Neural cell (in vitro differentiated cells): ENCODE data around the gene OSBPL2. TPM values are rescaled to one million over a fixed set of nuclear protein-coding genes. Genes with fewer than 3 reads are reported as not detected.

Experiments used
- H2AFZ ChIP-seq: fragments of 200-600, 300-800 bp; sonication (generic), shearing (Covaris generic); 2 replicates; pipeline ENCODE4 v1.6.0; 2014; ENCODE audit warnings: low read depth, mild to moderate bottlenecking, antibody characterized with exemption, low read length, moderate library complexity
- H3F3A ChIP-seq: fragments of 200-600 bp; shearing (Covaris generic); 2 replicates; pipeline ENCODE4 v1.6.1; 2016; ENCODE audit warnings: mild to moderate bottlenecking, moderate library complexity, mixed read lengths, antibody characterized with exemption, low read length; ENCODE audit not compliant: insufficient read depth, poor library complexity, severe bottlenecking
- H3K27ac ChIP-seq: fragments of 200-600, 300-800 bp; sonication (generic), shearing (Covaris generic); 2 replicates; pipeline ENCODE4 v1.5.1; 2014; ENCODE audit warnings: mild to moderate bottlenecking, low read length, moderate library complexity
- H3K27me3 ChIP-seq: fragments of 300-800, 200-600 bp; sonication (generic), shearing (Covaris generic); 2 replicates; pipeline ENCODE4 v1.6.0; 2014; ENCODE audit warnings: mild to moderate bottlenecking, low read depth, low read length, moderate library complexity; ENCODE audit not compliant: insufficient read depth
- H3K36me3 ChIP-seq: fragments of 300-800, 200-600 bp; sonication (generic), shearing (Covaris generic); 2 replicates; pipeline ENCODE4 v1.5.1; 2014; ENCODE audit warnings: mild to moderate bottlenecking, antibody characterized with exemption, low read length, moderate library complexity; ENCODE audit not compliant: insufficient read depth
- H3K4me2 ChIP-seq: fragments of 300-800, 200-600 bp; sonication (generic), shearing (Covaris generic); 2 replicates; pipeline ENCODE4 v1.6.0; 2014; ENCODE audit warnings: mild to moderate bottlenecking, low read length
- H3K4me3 ChIP-seq: fragments of 300-800, 200-600 bp; sonication (generic), shearing (Covaris generic); 2 replicates; pipeline ENCODE4 v1.5.1; 2014; ENCODE audit warnings: mild to moderate bottlenecking, low read length, moderate library complexity
- H3K79me2 ChIP-seq: fragments of 200-600 bp; shearing (Covaris generic); replicated peaks from 2 replicates; pipeline ENCODE4 v1.6.0; 2014; ENCODE audit warnings: mild to moderate bottlenecking, low read length, moderate library complexity; ENCODE audit not compliant: insufficient read depth
- H3K9ac ChIP-seq: fragments of 300-800, 200-600 bp; sonication (generic), shearing (Covaris generic); 2 replicates; pipeline ENCODE4 v1.6.1; 2016; ENCODE audit warnings: mild to moderate bottlenecking, low read length, mixed read lengths
- H3K9me2 ChIP-seq: fragments of 200-600 bp; shearing (Covaris generic); 2 replicates; pipeline ENCODE4 v1.6.1; 2016; ENCODE audit warnings: mild to moderate bottlenecking, low read length, mixed read lengths; ENCODE audit not compliant: insufficient read depth
- H3K9me3 ChIP-seq: fragments of 200-600, 300-800 bp; sonication (generic), shearing (Covaris generic); 2 replicates; pipeline ENCODE4 v1.6.1; 2016; ENCODE audit warnings: mild to moderate bottlenecking, mixed run types, low read length, moderate library complexity, mixed read lengths
- H4K20me1 ChIP-seq: fragments of 200-600 bp; shearing (Covaris generic); 2 replicates; pipeline ENCODE4 v1.6.1; 2016; ENCODE audit warnings: mild to moderate bottlenecking, mixed run types; ENCODE audit not compliant: insufficient read depth
- EZH2 ChIP-seq: fragments of 200-600, 300-800 bp; shearing (Covaris generic), sonication (generic); IDR thresholded peaks from 2 replicates; pipeline ENCODE4 v1.6.1; 2014; ENCODE audit warnings: antibody characterized with exemption, low read length, borderline replicate concordance, mild to moderate bottlenecking; ENCODE audit not compliant: insufficient read depth, poor library complexity, severe bottlenecking
- POLR2AphosphoS5 ChIP-seq: IDR thresholded peaks from 2 replicates; pipeline ENCODE4 v1.6.1; 2012
- RAD21 ChIP-seq: fragments of 450-650 bp; conservative IDR thresholded peaks from 2 replicates; pipeline ENCODE4 v1.6.1; 2014; ENCODE audit warnings: antibody characterized with exemption, mild to moderate bottlenecking, moderate library complexity
- polyA plus RNA-seq: library from polyadenylated mRNA; depleted of rRNA; stranded (reverse); fragments of >200 nt; gene quantifications from 2 replicates; pipeline ENCODE4 v1.2.3, GENCODE V29; 2014
- TF ChIP-seq, protein P1 (sequence below): fragments of 450-650 bp; IDR thresholded peaks from 2 replicates; pipeline ENCODE4 v1.5.1; 2014; ENCODE audit warnings: antibody characterized with exemption, mild to moderate bottlenecking, moderate library complexity; ENCODE audit not compliant: poor library complexity, severe bottlenecking
- TF ChIP-seq, protein P2 (sequence below): IDR thresholded peaks from 2 replicates; pipeline ENCODE4 v1.6.1; 2012; ENCODE audit warnings: borderline replicate concordance

The OSBPL2 gene
- polyA plus RNA-seq, 1 donor from 2014 or later = 41.5 TPM

DNA sequence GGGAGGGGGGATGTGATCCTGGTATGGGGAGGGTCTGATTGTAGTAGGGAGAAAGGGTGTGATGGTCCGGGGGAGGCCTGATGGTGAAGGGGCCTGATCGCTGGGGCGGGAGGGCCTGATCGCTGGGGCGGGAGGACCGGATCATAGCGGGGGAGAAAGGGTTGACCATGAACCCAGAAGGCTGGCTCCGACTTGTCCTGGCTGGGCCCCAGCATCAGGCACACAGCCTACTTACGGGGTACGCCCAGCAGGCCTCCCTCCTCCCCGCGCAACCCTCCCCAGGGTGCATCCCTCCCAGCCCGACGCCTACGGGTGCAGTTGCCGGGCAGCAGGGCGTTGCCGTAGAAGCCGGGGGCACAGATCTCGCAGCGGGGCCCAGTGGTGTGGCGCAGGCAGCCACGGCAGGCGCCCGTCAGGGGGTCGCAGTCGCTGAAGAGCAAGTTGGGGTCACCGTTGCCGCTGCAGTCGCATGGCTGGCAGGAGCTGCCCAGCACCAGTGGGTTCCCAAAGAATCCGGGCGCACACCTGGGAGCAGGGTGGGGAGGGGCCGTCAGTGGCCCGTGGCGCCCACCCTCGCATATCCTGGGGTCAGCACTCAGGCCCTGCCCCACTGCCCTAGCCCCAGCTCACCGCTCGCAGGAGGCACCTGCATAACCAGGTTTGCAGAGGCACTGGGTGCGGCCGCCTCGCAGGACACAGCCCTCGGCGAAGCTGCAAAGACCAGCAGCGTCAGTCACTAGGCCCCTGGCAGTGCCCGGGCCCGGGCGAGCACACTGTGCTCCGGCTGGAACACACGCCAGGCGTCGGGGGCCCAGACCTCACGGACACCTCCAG, 85.0 kb downstream of the OSBPL2 start:
- Histone ChIP-seq H3K36me3 (no peaks in the 10 kb centered on the region), H2AFZ (no peak overlapping the region), H3K9ac (no peak overlapping the region), H3F3A (no peaks in the 10 kb centered on the region), H3K27ac (no peak overlapping the region), H3K9me3 (no peaks in the 10 kb centered on the region), H3K79me2 (no peaks in the 10 kb centered on the region), H3K9me2 (no peaks in the 10 kb centered on the region), H3K4me2 (no peak overlapping the region), H3K27me3 (no peaks in the 10 kb centered on the region), H4K20me1 (no peaks in the 10 kb centered on the region), H3K4me3 (no peak overlapping the region)
- no peak for TF ChIP-seq EZH2
- TF ChIP-seq, protein P1, sequence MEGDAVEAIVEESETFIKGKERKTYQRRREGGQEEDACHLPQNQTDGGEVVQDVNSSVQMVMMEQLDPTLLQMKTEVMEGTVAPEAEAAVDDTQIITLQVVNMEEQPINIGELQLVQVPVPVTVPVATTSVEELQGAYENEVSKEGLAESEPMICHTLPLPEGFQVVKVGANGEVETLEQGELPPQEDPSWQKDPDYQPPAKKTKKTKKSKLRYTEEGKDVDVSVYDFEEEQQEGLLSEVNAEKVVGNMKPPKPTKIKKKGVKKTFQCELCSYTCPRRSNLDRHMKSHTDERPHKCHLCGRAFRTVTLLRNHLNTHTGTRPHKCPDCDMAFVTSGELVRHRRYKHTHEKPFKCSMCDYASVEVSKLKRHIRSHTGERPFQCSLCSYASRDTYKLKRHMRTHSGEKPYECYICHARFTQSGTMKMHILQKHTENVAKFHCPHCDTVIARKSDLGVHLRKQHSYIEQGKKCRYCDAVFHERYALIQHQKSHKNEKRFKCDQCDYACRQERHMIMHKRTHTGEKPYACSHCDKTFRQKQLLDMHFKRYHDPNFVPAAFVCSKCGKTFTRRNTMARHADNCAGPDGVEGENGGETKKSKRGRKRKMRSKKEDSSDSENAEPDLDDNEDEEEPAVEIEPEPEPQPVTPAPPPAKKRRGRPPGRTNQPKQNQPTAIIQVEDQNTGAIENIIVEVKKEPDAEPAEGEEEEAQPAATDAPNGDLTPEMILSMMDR = no peak
- TF ChIP-seq, protein P2, sequence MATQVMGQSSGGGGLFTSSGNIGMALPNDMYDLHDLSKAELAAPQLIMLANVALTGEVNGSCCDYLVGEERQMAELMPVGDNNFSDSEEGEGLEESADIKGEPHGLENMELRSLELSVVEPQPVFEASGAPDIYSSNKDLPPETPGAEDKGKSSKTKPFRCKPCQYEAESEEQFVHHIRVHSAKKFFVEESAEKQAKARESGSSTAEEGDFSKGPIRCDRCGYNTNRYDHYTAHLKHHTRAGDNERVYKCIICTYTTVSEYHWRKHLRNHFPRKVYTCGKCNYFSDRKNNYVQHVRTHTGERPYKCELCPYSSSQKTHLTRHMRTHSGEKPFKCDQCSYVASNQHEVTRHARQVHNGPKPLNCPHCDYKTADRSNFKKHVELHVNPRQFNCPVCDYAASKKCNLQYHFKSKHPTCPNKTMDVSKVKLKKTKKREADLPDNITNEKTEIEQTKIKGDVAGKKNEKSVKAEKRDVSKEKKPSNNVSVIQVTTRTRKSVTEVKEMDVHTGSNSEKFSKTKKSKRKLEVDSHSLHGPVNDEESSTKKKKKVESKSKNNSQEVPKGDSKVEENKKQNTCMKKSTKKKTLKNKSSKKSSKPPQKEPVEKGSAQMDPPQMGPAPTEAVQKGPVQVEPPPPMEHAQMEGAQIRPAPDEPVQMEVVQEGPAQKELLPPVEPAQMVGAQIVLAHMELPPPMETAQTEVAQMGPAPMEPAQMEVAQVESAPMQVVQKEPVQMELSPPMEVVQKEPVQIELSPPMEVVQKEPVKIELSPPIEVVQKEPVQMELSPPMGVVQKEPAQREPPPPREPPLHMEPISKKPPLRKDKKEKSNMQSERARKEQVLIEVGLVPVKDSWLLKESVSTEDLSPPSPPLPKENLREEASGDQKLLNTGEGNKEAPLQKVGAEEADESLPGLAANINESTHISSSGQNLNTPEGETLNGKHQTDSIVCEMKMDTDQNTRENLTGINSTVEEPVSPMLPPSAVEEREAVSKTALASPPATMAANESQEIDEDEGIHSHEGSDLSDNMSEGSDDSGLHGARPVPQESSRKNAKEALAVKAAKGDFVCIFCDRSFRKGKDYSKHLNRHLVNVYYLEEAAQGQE = no peak
- TF ChIP-seq RAD21 = no peak

DNA sequence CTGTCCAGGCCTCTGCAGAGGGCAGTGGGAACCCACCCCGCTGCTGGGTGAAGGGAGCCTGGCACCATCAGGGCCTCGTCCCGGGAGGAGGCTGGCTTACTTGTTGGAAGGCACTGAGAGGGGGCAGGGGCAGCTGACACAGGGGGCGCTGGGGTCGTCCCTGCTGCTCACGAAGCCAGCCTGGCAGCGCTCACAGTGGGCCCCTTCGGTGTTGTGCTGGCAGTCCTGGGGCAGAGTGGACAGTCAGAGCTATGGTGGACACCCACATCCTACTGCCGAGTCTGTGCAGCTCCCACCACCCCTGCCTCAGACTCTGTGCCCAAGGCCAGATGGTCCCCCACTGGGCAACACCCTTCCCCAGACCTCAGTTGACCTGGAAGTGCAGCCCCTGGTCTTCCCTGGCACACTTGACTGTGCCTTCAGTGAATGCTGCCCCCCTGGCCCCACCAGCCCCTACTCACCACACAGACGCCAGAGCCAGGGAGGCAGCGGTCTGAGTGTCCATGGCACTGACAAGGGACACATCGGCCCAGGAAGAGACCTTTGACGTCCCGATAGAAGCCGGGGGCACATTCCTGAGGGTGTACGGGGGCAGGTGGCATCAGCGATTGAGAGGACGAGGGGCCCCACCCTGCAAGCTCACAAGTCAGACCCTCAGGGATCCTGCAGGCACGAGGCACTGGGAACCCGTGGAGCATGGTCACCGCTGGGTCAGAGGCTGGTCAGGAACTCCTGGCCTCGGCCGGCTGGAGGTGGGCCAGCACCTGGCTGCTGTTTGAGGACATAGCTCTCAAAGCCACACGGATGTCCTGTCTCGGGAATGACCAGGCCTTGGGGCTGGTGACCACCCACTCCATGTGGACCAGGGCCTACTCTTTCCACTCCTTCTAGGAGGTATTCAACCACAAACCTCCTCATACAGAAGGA, 85.9 kb downstream of the OSBPL2 start:
- Histone ChIP-seq H3K79me2 (no peaks in the 10 kb centered on the region), H4K20me1 (no peaks in the 10 kb centered on the region), H2AFZ (no peak overlapping the region), H3K4me2 (no peak overlapping the region), H3K4me3 (no peak overlapping the region), H3K36me3 (no peaks in the 10 kb centered on the region), H3K9me2 (no peaks in the 10 kb centered on the region), H3K9me3 (no peaks in the 10 kb centered on the region), H3K27ac (no peak overlapping the region), H3K27me3 (no peaks in the 10 kb centered on the region), H3K9ac (no peak overlapping the region), H3F3A (no peaks in the 10 kb centered on the region)
- TF ChIP-seq, protein P2 = no peak
- no peak for TF ChIP-seq POLR2AphosphoS5
